HUES6 (cell line): Measurements from ENCODE around the gene DYNLL2.
"Not testable (repeated sequence)": the region's sequence is repeated elsewhere in the genome, so short reads cannot be mapped to it uniquely, and the experiment has no call there.

Experiments used
- H3K27ac ChIP-seq: 2 replicates; pipeline ENCODE4 v1.7.0; 2013; ENCODE audit warnings: low read depth, mild to moderate bottlenecking, low read length, inconsistent platforms
- H3K27me3 ChIP-seq: 2 replicates; pipeline ENCODE4 v1.6.1; 2013; ENCODE audit warnings: low read length; ENCODE audit not compliant: control insufficient read depth, insufficient read depth
- H3K36me3 ChIP-seq: 2 replicates; pipeline ENCODE4 v1.6.1; 2013; ENCODE audit warnings: low read length; ENCODE audit not compliant: control insufficient read depth, insufficient read depth
- H3K4me1 ChIP-seq: 2 replicates; pipeline ENCODE4 v1.6.1; 2013; ENCODE audit warnings: low read length; ENCODE audit not compliant: control insufficient read depth, insufficient read depth
- H3K4me3 ChIP-seq: 2 replicates; pipeline ENCODE4 v1.5.1; 2013; ENCODE audit warnings: low read depth, low read length
- H3K9ac ChIP-seq: one replicate; pipeline ENCODE4 v1.6.1; 2013; ENCODE audit warnings: mild to moderate bottlenecking, low read length
- H3K9me3 ChIP-seq: 2 replicates; pipeline ENCODE4 v1.6.1; 2013; ENCODE audit warnings: low read depth, low read length; ENCODE audit not compliant: control insufficient read depth, insufficient read depth

The DYNLL2 gene

DNA sequence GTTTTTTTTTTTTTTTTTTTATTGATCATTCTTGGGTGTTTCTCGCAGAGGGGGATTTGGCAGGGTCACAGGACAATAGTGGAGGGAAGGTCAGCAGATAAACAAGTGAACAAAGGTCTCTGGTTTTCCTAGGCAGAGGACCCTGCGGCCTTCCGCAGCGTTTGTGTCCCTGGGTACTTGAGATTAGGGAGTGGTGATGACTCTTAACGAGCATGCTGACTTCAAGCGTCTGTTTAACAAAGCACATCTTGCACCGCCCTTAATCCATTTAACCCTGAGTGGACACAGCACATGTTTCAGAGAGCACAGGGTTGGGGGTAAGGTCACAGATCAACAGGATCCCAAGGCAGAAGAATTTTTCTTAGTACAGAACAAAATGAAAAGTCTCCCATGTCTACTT lies 10.0 kb upstream of the DYNLL2 start:
- not testable (repeated sequence) for H3K27ac ChIP-seq, H3K27me3 ChIP-seq, H3K9ac ChIP-seq, H3K9me3 ChIP-seq, H3K36me3 ChIP-seq, H3K4me3 ChIP-seq, H3K4me1 ChIP-seq

DNA sequence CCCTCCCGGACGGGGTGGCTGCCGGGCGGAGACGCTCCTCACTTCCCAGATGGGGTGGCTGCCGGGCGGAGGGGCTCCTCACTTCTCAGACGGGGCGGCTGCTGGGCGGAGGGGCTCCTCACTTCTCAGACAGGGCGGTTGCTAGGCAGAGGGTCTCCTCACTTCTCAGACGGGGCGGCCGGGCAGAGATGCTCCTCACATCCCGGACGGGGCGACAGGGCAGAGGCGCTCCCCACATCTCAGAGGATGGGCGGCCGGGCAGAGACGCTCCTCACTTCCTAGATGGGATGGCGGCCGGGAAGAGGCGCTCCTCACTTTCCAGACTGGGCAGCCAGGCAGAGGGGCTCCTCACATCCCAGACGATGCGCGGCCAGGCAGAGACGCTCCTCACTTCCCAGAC lies 8.8 kb upstream of the DYNLL2 start:
- H3K36me3 ChIP-seq, H3K4me3 ChIP-seq, H3K9me3 ChIP-seq, H3K4me1 ChIP-seq, H3K9ac ChIP-seq, H3K27ac ChIP-seq: not testable (repeated sequence)
- peaks cover 12% of the 10 kb centered on the region for H3K27me3 ChIP-seq

- Histone ChIP-seq H3K9ac (no peak overlapping the region), H3K27me3 (peaks cover 3% of the 10 kb centered on the region; the same call in 1 of the 2 replicates), H3K4me3 (no peak overlapping the region), H3K36me3 (no peaks in the 10 kb centered on the region), H3K4me1 (peaks cover 18% of the 10 kb centered on the region), H3K27ac (no peak overlapping the region), H3K9me3 (no peaks in the 10 kb centered on the region)
Observed at GRCh38 chr17:58079300-58080033, 3.8 kb upstream of the DYNLL2 start.

- Histone ChIP-seq H3K27ac (no peak overlapping the region), H3K4me1 (peaks cover 27% of the 10 kb centered on the region), H3K9me3 (no peaks in the 10 kb centered on the region), H3K27me3 (peaks cover 3% of the 10 kb centered on the region; the same call in 1 of the 2 replicates), H3K4me3 (0 out of 2 replicates have a peak overlapping the region, but pooled peaks have one; percentile 57), H3K9ac (no peak overlapping the region), H3K36me3 (peaks cover 19% of the 10 kb centered on the region)
Observed at GRCh38 chr17:58081646-58082340, 1.4 kb upstream of the DYNLL2 start.

- peaks cover 3% of the 10 kb centered on the region; the same call in 1 of the 2 replicates for H3K27me3 ChIP-seq
- peak overlapping the region; percentile 81; the same call in 1 of the 2 replicates for H3K27ac ChIP-seq
Observed at GRCh38 chr17:58082341-58082869, 814 bp upstream of the DYNLL2 start.

DNA sequence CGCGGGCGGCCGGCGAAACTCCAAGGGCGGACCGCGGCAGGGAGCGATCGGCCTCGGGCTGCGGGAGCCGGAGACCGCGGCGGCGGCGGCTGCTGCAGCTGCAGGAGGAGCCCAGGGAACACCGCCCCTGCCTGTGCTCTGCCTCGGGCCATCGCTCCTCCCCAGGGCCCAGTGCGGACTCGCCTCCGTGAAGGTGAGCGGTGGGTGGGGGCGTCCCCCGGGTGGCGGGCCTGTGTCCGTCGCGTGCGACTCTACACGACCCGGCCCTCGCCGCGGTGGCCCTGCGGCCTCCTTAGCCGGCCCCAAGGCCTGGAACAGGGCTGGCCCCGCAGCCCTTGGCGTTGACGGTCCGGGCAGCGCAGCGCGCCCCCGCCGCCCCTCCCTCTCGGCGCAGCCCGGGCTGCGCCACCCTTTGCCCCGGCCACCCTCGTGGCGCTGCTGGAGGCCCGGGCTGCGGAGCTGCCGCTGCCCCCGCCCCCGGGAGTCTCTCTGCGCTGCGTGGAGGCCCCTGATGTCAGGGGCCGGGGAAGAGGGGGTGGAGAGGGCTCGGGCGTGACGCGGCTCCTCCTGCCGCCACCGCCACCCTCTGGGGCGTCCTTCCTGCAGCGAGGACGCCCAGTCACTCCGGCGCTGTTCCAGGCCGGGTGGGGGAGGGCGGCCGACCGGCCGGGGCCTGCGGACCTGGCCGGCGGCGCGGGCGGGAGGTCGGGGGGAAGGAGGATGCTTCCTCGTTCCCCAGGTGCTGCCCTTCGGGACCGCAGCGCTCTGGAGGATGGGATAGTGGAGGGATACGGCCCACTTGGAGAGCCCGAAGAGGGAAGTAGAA lies 485 bp downstream of the DYNLL2 start:
- H3K9me3 ChIP-seq: no peaks in the 10 kb centered on the region
- H3K36me3 ChIP-seq: peaks cover 38% of the 10 kb centered on the region
- peak overlapping the region; percentile 96 for H3K9ac ChIP-seq
- peak overlapping the region; percentile 92 for H3K4me3 ChIP-seq
- H3K27me3 ChIP-seq: peaks cover 3% of the 10 kb centered on the region; the same call in 1 of the 2 replicates
- H3K27ac ChIP-seq: peak overlapping the region; percentile 63; the same call in 1 of the 2 replicates
- peaks cover 27% of the 10 kb centered on the region for H3K4me1 ChIP-seq

More at GRCh38 chr17:58082341-58082869, 814 bp upstream of the DYNLL2 start:
- peaks cover 27% of the 10 kb centered on the region for H3K4me1 ChIP-seq
- peak overlapping the region; percentile 85 for H3K9ac ChIP-seq
- peaks cover 25% of the 10 kb centered on the region for H3K36me3 ChIP-seq
- peak overlapping the region; percentile 57 for H3K4me3 ChIP-seq
- no peaks in the 10 kb centered on the region for H3K9me3 ChIP-seq

- H3K36me3 ChIP-seq: peaks cover 45% of the 10 kb centered on the region
- H3K4me1 ChIP-seq: peaks cover 27% of the 10 kb centered on the region
- peak overlapping the region; percentile 92 for H3K4me3 ChIP-seq
- H3K9ac ChIP-seq: peak overlapping the region; percentile 96
- H3K27me3 ChIP-seq: no peaks in the 10 kb centered on the region
- H3K9me3 ChIP-seq: no peaks in the 10 kb centered on the region
- H3K27ac ChIP-seq: no peak overlapping the region; the same call in 1 of the 2 replicates
Observed at GRCh38 chr17:58084317-58084981, 1.2 kb downstream of the DYNLL2 start.

- Histone ChIP-seq H3K27me3 (no peaks in the 10 kb centered on the region), H3K4me3 (peak overlapping the region; percentile 92), H3K27ac (no peak overlapping the region), H3K36me3 (peaks cover 53% of the 10 kb centered on the region), H3K9ac (peak overlapping the region; percentile 28), H3K9me3 (no peaks in the 10 kb centered on the region), H3K4me1 (peaks cover 27% of the 10 kb centered on the region)
Observed at GRCh38 chr17:58085039-58085715, 2.0 kb downstream of the DYNLL2 start.

DNA sequence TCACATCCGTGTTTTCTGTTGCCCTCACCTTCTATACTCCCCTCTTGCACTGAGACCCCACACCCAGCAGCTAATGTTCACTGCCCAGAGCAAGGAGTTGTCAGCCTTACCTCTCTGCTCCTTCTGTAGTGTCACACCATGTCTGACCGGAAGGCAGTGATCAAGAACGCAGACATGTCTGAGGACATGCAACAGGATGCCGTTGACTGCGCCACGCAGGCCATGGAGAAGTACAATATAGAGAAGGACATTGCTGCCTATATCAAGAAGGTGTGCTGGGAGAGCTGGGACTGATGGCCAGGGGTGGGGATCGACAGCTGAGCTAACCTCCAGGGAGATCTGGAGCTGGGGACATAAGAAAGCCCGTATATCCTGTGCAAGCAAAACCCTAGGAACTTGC lies 3.7 kb downstream of the DYNLL2 start:
- Histone ChIP-seq H3K27ac (no peak overlapping the region), H3K9ac (no peak overlapping the region), H3K27me3 (no peaks in the 10 kb centered on the region), H3K36me3 (peaks cover 70% of the 10 kb centered on the region), H3K4me3 (no peak overlapping the region), H3K9me3 (no peaks in the 10 kb centered on the region), H3K4me1 (peaks cover 18% of the 10 kb centered on the region)

DNA sequence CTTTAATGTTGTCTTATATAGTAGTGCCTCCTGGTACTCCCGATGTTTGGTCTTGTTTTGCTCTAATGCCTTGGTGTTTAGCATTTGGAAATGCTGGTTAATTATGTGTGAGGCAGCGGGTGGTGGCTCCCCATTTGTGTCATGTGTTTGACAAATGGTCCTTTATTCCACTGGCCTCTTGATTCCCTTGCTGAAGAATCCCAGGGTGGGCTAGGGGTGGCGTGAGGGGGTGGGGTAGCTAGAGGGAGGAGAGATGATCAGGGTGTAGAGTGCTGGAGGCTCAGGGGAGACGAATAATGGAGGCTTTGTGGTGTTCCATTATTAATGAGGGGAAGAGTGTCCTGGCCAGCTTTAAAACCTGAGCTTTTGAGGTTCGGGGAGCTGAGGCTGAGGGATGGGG lies 5.4 kb downstream of the DYNLL2 start:
- no peak overlapping the region for H3K4me3 ChIP-seq
- no peak overlapping the region for H3K27ac ChIP-seq
- peaks cover 8% of the 10 kb centered on the region for H3K4me1 ChIP-seq
- no peaks in the 10 kb centered on the region for H3K27me3 ChIP-seq
- no peak overlapping the region for H3K9ac ChIP-seq
- no peaks in the 10 kb centered on the region for H3K9me3 ChIP-seq
- peaks cover 86% of the 10 kb centered on the region for H3K36me3 ChIP-seq
